Measurements from ENCODE around the gene ERBB4. TPM values are rescaled to one million over a fixed set of nuclear protein-coding genes. Genes with fewer than 3 reads are reported as not detected.

ERBB4 gene
- total RNA-seq, 1 donor from 2014 or later: 0.36 TPM

- no peak for DNase-seq (ENCODE audit: low spot score)
- no peak for TF ChIP-seq CTCF (IDR thresholded peaks at IDR 0.05; ENCODE audit: unreplicated experiment)
- Mint-ChIP-seq H3K36me3 (ENCODE audit: low read depth, unreplicated experiment) (no peaks in the 10 kb centered on the region), H3K9me3 (ENCODE audit: unreplicated experiment) (no peaks in the 10 kb centered on the region), H3K27me3 (ENCODE audit: unreplicated experiment) (no peaks in the 10 kb centered on the region), H3K4me3 (ENCODE audit: unreplicated experiment) (no peak overlapping the region), H3K4me1 (ENCODE audit: unreplicated experiment) (no peaks in the 10 kb centered on the region), H3K27ac (ENCODE audit: unreplicated experiment) (no peak overlapping the region)
These were observed 261.8 kb downstream of the ERBB4 start for GRCh38 chr2:212276813-212277212.

GRCh38 chr2:212274215-212274614 is 264.4 kb downstream of the ERBB4 start:
- no peak for DNase-seq (ENCODE audit: low spot score)
- no peaks in the 10 kb centered on the region for H3K4me1 Mint-ChIP-seq (ENCODE audit: unreplicated experiment)
- H3K27ac Mint-ChIP-seq (ENCODE audit: unreplicated experiment): no peak overlapping the region
- H3K9me3 Mint-ChIP-seq (ENCODE audit: unreplicated experiment): no peaks in the 10 kb centered on the region
- no peaks in the 10 kb centered on the region for H3K27me3 Mint-ChIP-seq (ENCODE audit: unreplicated experiment)
- TF ChIP-seq CTCF (IDR thresholded peaks at IDR 0.05; ENCODE audit: unreplicated experiment): no peak
- H3K4me3 Mint-ChIP-seq (ENCODE audit: unreplicated experiment): no peak overlapping the region
- no peaks in the 10 kb centered on the region for H3K36me3 Mint-ChIP-seq (ENCODE audit: low read depth, unreplicated experiment)

GRCh38 chr2:212271583-212271982 is 267.0 kb downstream of the ERBB4 start:
- no peaks in the 10 kb centered on the region for H3K4me1 Mint-ChIP-seq (ENCODE audit: unreplicated experiment)
- H3K27me3 Mint-ChIP-seq (ENCODE audit: unreplicated experiment): no peaks in the 10 kb centered on the region
- H3K9me3 Mint-ChIP-seq (ENCODE audit: unreplicated experiment): no peaks in the 10 kb centered on the region
- no peak for DNase-seq (ENCODE audit: low spot score)
- H3K36me3 Mint-ChIP-seq (ENCODE audit: low read depth, unreplicated experiment): no peaks in the 10 kb centered on the region
- no peak overlapping the region for H3K4me3 Mint-ChIP-seq (ENCODE audit: unreplicated experiment)
- no peak overlapping the region for H3K27ac Mint-ChIP-seq (ENCODE audit: unreplicated experiment)
- no peak for TF ChIP-seq CTCF (IDR thresholded peaks at IDR 0.05; ENCODE audit: unreplicated experiment)

- no peaks in the 10 kb centered on the region for H3K27me3 Mint-ChIP-seq (ENCODE audit: unreplicated experiment)
These were observed 269.6 kb downstream of the ERBB4 start for GRCh38 chr2:212269005-212269404.

GRCh38 chr2:212266297-212266696 is 272.3 kb downstream of the ERBB4 start:
- DNase-seq (ENCODE audit: low spot score): no peak
- no peaks in the 10 kb centered on the region for H3K36me3 Mint-ChIP-seq (ENCODE audit: low read depth, unreplicated experiment)
- no peaks in the 10 kb centered on the region for H3K9me3 Mint-ChIP-seq (ENCODE audit: unreplicated experiment)
- H3K27me3 Mint-ChIP-seq (ENCODE audit: unreplicated experiment): no peaks in the 10 kb centered on the region
- H3K4me3 Mint-ChIP-seq (ENCODE audit: unreplicated experiment): no peak overlapping the region
- no peaks in the 10 kb centered on the region for H3K4me1 Mint-ChIP-seq (ENCODE audit: unreplicated experiment)
- H3K27ac Mint-ChIP-seq (ENCODE audit: unreplicated experiment): no peak overlapping the region
- TF ChIP-seq CTCF (IDR thresholded peaks at IDR 0.05; ENCODE audit: unreplicated experiment): no peak

More at GRCh38 chr2:212269005-212269404, 269.6 kb downstream of the ERBB4 start:
- no peaks in the 10 kb centered on the region for H3K4me1 Mint-ChIP-seq (ENCODE audit: unreplicated experiment)
- DNase-seq (ENCODE audit: low spot score): no peak
- H3K27ac Mint-ChIP-seq (ENCODE audit: unreplicated experiment): no peak overlapping the region
- no peaks in the 10 kb centered on the region for H3K36me3 Mint-ChIP-seq (ENCODE audit: low read depth, unreplicated experiment)
- no peak overlapping the region for H3K4me3 Mint-ChIP-seq (ENCODE audit: unreplicated experiment)
- no peaks in the 10 kb centered on the region for H3K9me3 Mint-ChIP-seq (ENCODE audit: unreplicated experiment)
- TF ChIP-seq CTCF (IDR thresholded peaks at IDR 0.05; ENCODE audit: unreplicated experiment): no peak
